ENCODE results near the gene FBXL20. TPM values are rescaled to one million over a fixed set of nuclear protein-coding genes. Genes with fewer than 3 reads are reported as not detected.
"Not testable (repeated sequence)": the region's sequence is repeated elsewhere in the genome, so short reads cannot be mapped to it uniquely, and the experiment has no call there.

The FBXL20 gene
- total RNA-seq, 1 experiment from 2014 or later = 8.2 TPM

- DNase-seq (ENCODE audit: low read depth) = no peak
These were observed 16.4 kb downstream of the FBXL20 start for GRCh38 chr17:39385040-39385439.

DNA sequence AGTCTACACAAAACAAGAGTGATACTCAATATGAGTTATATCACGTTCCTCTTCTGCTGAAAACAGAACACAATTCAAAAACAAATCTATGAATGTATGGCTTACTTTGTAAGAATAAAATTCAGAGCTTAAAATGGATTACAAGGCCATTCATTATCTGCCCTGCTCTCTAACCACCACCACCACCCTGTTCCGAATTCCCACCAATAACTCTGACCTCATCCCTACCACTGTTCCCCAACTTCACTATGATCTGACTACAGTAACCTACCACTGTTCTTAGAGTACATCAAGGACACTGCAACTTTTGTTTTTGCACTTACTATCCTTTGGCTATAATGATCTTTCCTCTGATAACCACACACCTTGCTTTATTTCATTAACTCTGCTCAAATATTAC lies 21.3 kb downstream of the FBXL20 start:
- DNase-seq (ENCODE audit: low read depth) = no peak

DNA sequence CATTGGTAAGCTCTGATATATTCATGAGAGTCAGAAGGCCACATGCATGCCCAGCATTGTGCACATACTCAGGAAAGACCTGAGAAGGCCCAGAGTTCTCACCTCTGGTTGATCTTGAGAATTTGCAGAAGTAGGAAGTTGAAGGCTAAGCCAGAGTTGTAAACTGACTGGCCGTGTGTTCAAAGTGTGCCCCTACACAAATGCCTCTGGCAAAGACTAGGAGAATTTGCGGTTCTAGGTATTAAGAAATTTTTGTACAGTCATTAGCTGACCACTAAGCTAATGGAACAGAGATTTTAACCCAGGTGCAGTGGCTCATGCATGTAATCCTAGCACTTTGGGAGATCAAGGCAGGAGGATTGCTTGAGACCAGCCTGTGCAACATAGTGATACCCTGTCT lies 25.0 kb downstream of the FBXL20 start:
- no peak for DNase-seq (ENCODE audit: low read depth)

DNA sequence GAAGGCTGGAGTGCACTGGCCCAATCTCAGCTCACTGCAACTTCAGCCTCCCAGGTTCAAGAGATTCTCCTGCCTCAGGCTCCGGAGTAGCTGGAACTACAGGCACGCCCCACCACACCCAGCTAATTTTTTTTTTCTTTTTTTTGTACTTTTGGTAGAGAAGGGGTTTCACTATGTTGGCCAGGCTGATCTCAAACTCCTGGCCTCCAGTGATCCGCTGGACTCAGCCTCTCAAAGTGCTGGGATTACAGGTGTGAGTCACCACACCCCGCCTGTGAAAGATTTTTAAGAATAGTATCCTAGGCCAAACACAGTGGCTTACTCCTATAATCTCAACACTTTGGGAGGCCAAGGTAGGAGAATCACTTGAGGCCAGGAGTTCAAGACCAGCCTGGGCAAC lies 33.6 kb downstream of the FBXL20 start:
- not testable (repeated sequence) for DNase-seq (ENCODE audit: low read depth)

GRCh38 chr17:39365872-39366271 lies 35.6 kb downstream of the FBXL20 start:
- DNase-seq (ENCODE audit: low read depth) = no peak

GRCh38 chr17:39365242-39365641 lies 36.2 kb downstream of the FBXL20 start:
- DNase-seq (ENCODE audit: low read depth) = no peak

- DNase-seq (ENCODE audit: low read depth) = no peak
These were observed 37.0 kb downstream of the FBXL20 start for GRCh38 chr17:39364236-39365025.

GRCh38 chr17:39361064-39361463 lies 40.4 kb downstream of the FBXL20 start:
- DNase-seq (ENCODE audit: low read depth) = no peak

GRCh38 chr17:39360537-39360936 lies 40.9 kb downstream of the FBXL20 start:
- no peak for DNase-seq (ENCODE audit: low read depth)

GRCh38 chr17:39359994-39360393 lies 41.4 kb downstream of the FBXL20 start:
- DNase-seq (ENCODE audit: low read depth) = no peak

GRCh38 chr17:39357986-39358385 lies 43.4 kb downstream of the FBXL20 start:
- DNase-seq (ENCODE audit: low read depth) = no peak

DNA sequence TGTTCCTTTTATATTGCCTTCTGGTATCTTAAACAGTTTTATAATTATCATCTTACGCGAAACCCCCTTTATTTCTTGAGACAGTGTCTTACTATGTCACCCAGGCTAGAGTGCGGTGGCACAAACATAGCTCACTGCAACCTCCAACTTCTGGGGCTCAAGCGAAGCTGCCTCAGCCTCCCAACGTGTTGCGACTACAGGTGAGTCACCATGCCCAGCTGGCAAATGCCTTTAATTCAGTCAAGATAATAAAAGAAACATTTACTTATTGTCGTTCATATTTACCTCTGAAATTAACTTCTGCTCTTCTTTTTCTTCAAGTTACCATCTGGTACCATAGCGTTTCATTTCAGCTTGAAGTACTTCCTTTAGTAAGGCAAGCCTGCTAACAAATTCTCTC lies 43.9 kb downstream of the FBXL20 start:
- DNase-seq (ENCODE audit: low read depth) = no peak

GRCh38 chr17:39352986-39353385 lies 48.4 kb downstream of the FBXL20 start:
- no peak for DNase-seq (ENCODE audit: low read depth)

GRCh38 chr17:39352511-39352910 lies 48.9 kb downstream of the FBXL20 start:
- DNase-seq (ENCODE audit: low read depth) = no peak

DNA sequence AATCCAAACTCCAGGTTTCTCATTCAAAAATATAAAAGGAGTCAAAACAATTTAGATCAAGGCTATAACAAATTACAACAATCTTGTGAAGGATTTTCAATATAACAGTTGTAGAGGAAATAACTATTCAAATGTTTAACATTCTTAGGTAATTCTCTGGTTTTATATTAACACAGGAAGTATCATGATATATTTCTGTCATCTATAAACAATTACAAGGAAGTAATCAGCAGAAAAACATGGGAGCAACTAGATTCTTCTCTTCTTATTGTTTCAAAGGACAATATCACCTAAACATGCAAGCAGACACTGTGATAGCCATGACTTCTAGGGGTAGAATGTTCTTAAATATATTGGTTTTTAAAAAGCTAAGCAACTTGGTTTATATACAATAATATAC lies 49.9 kb downstream of the FBXL20 start:
- no peak for DNase-seq (ENCODE audit: low read depth)

DNA sequence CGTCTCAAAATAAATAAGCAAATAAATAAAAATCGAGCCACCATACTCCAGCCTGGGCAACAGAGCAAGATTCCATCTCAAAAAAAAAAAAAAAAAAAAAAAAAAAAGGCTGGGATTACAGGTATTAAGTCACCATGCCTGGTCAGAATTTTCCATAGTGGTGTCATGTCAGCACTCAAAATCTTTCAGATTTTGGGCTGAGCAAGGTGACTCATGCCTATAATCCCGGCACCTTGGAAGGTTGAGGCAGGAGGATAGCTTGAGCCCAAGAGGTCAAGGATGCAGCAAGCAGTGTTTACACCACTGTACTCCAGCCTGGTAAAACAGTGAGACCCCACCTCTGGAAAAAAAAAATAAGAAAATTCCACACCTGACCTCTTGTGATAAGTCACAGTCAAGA lies 52.2 kb downstream of the FBXL20 start:
- no peak for DNase-seq (ENCODE audit: low read depth)

DNA sequence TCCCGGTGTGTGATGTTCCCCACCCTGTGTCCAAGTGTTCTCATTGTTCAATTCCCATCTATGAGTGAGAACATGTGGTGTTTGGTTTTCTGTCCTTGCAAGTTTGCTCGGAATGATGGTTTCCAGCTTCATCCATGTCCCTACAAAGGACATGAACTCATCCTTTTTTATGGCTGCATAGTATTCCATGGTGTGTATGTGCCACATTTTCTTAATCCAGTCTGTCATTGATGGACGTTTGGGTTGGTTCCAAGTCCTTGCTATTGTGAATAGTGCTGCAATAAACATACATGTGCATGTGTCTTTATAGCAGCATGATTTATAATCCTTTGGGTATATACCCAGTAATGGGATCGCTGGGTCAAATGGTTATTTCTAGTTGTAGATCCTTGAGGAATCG lies 54.6 kb downstream of the FBXL20 start:
- DNase-seq (ENCODE audit: low read depth) = not testable (repeated sequence)

GRCh38 chr17:39341541-39341940 lies 59.9 kb downstream of the FBXL20 start:
- DNase-seq (ENCODE audit: low read depth) = no peak

GRCh38 chr17:39340731-39341130 lies 60.7 kb downstream of the FBXL20 start:
- DNase-seq (ENCODE audit: low read depth) = no peak

- DNase-seq (ENCODE audit: low read depth) = no peak
These were observed 62.2 kb downstream of the FBXL20 start for GRCh38 chr17:39339272-39339671.

DNA sequence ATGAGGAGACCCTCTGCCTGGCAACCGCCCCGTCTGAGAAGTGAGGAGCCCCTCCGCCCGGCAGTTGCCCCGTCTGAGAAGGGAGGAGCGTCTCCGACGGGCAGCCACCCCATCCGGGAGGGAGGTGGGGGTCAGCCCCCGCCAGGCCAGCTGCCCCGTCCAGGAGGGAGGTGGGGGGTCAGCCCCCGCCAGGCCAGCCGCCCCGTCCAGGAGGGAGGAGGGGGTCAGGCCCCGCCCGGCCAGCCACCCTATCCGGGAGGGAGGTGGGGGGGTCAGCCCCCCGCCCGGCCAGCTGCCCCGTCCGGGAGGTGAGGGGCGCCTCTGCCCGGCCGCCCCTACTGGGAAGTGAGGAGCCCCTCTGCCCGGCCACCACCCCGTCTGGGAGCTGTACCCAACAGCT lies 63.8 kb downstream of the FBXL20 start:
- DNase-seq (ENCODE audit: low read depth) = not testable (repeated sequence)

DNA sequence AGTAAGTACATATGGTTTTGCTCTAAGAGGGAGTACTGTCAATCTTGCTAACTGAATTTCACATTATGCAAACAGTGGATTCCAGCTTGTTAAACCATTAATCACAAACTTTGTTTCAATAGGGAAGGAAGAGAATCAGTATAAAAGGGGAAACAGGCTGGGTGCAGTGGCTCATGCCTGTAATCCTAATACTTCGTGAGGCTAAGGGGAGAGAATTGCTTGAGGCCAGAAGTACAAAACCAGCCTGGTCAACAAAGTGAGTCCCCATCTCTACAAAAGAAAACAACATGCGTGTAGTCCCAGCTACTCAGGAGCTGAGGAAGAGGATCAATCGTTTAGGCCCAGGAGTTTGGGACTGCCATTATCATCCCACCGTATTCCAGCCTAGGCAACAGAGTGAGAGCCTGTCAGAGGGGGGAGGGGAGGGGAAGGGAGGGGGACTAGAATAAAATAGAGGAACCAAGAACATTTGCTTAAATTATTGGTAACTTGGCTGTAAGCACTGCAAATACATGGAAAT lies 65.7 kb downstream of the FBXL20 start:
- no peak for DNase-seq (ENCODE audit: low read depth)

GRCh38 chr17:39334008-39334744 lies 67.2 kb downstream of the FBXL20 start:
- DNase-seq (ENCODE audit: low read depth) = not testable (repeated sequence)
